Measurements from ENCODE around the gene KCTD16.

The KCTD16 gene

DNA sequence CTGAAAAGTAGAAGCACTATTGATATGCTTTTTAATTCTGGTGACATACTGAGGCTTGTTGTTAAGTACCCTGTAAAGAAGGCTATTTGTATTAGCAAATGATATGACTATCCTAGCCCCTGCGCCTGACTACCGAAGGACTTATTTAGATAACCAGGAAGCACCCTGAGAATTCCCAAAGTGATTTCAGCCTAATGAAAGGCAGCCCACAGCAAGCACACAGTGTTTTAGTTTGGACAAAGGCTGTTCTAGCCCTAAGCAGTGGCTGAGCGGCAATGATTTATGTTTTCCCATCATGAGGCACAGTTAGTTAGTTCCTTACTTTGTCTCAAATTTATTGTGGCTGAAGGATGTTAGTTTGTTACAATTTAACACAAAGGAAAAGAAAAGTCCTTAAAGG, 235.3 kb downstream of the KCTD16 start:
- TF ChIP-seq, protein P1, sequence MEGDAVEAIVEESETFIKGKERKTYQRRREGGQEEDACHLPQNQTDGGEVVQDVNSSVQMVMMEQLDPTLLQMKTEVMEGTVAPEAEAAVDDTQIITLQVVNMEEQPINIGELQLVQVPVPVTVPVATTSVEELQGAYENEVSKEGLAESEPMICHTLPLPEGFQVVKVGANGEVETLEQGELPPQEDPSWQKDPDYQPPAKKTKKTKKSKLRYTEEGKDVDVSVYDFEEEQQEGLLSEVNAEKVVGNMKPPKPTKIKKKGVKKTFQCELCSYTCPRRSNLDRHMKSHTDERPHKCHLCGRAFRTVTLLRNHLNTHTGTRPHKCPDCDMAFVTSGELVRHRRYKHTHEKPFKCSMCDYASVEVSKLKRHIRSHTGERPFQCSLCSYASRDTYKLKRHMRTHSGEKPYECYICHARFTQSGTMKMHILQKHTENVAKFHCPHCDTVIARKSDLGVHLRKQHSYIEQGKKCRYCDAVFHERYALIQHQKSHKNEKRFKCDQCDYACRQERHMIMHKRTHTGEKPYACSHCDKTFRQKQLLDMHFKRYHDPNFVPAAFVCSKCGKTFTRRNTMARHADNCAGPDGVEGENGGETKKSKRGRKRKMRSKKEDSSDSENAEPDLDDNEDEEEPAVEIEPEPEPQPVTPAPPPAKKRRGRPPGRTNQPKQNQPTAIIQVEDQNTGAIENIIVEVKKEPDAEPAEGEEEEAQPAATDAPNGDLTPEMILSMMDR (IDR thresholded peaks at IDR 0.05; ENCODE audit: control extremely low read depth, extremely low read depth, low read depth, missing control alignments), result no peak
- ChIA-PET CTCF (interaction anchor here (1.2 kb wide), 1 partner anchor 23 kb away, joined by 3 read pairs; no protein-coding TSS in a partner anchor), POLR2A (no interaction called here)
- no peak for DNase-seq (ENCODE audit: extremely low spot score)

- no peak for DNase-seq (ENCODE audit: extremely low spot score)
- TF ChIP-seq, protein P1 (IDR thresholded peaks at IDR 0.05; ENCODE audit: control extremely low read depth, extremely low read depth, low read depth, missing control alignments), result no peak
- ChIA-PET POLR2A (no interaction called here), CTCF (no interaction called here)
These were observed 235.8 kb downstream of the KCTD16 start for GRCh38 chr5:144406442-144406841.

GRCh38 chr5:144414202-144415029, 243.7 kb downstream of the KCTD16 start:
- ChIA-PET CTCF (no interaction called here), POLR2A (no interaction called here)
- DNase-seq (ENCODE audit: extremely low spot score), result no peak
- TF ChIP-seq, protein P1 (IDR thresholded peaks at IDR 0.05; ENCODE audit: control extremely low read depth, extremely low read depth, low read depth, missing control alignments), result no peak

GRCh38 chr5:144416196-144416595, 245.5 kb downstream of the KCTD16 start:
- TF ChIP-seq, protein P1 (IDR thresholded peaks at IDR 0.05; ENCODE audit: control extremely low read depth, extremely low read depth, low read depth, missing control alignments), result no peak

GRCh38 chr5:144418719-144419118, 248.0 kb downstream of the KCTD16 start:
- TF ChIP-seq, protein P1 (IDR thresholded peaks at IDR 0.05; ENCODE audit: control extremely low read depth, extremely low read depth, low read depth, missing control alignments), result no peak
- ChIA-PET CTCF (no interaction called here), POLR2A (no interaction called here)
- no peak for DNase-seq (ENCODE audit: extremely low spot score)

More at GRCh38 chr5:144416196-144416595, 245.5 kb downstream of the KCTD16 start:
- no peak for DNase-seq (ENCODE audit: extremely low spot score)
- ChIA-PET CTCF (no interaction called here), POLR2A (no interaction called here)

- ChIA-PET CTCF (no interaction called here), POLR2A (no interaction called here)
- DNase-seq (ENCODE audit: extremely low spot score), result no peak
- TF ChIP-seq, protein P1 (IDR thresholded peaks at IDR 0.05; ENCODE audit: control extremely low read depth, extremely low read depth, low read depth, missing control alignments), result no peak
These were observed 250.7 kb downstream of the KCTD16 start for GRCh38 chr5:144421411-144421810.

Data from GM10248 (cell line).